ENCODE data around the gene SEL1L. TPM values are rescaled to one million over a fixed set of nuclear protein-coding genes. Genes with fewer than 3 reads are reported as not detected.

SEL1L gene
- polyA plus RNA-seq, 3 donors: 14.4 to 48.4 (median 42.5) TPM

DNA sequence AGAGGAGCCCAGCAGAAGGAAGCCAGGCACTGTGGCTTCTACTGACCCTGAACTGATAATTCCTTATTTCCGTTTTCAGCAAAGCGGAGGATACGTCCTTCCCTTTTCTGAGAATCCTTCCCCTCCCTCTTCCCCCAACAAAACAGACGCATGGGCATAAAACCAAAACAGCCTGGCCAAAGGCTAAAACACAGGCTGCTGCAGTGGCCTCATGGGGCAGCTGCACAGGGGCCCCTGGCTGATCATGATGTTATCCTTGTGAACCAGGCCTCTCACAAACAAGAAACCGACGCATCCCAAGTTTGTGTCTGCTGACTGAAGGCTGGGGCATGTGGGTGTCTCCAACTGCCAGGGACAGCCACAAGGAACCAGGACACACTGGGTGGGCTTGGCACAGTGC, 110.1 kb downstream of the SEL1L start:
- WGBS (ENCODE audit: insufficient coverage): 0% methylated on average over 6 of the region's 6 CpGs
- H3K9ac ChIP-seq (ENCODE audit: insufficient read depth, low read length, poor library complexity, severe bottlenecking): no peak overlapping the region
- Mint-ChIP-seq H3K4me3 (peak overlapping the region; percentile 54 to 79), H3K27ac (peak overlapping the region in 5 of 7 donors; percentile 45 to 81 (median 72)), H3K4me1 (peaks cover 45% of the 10 kb centered on the region), H3K36me3 (peaks cover 12 to 18% of the 10 kb centered on the region in 2 donors), H3K27me3 (ENCODE audit: low read depth in 3 of 3) (peaks cover 10 to 23% (median 21%) of the 10 kb centered on the region in 3 donors), H3K9me3 (peaks cover 5 to 23% (median 7%) of the 10 kb centered on the region in 7 donors)
- H3K4me2 ChIP-seq (replicated peaks; ENCODE audit: extremely low read depth, low read length, poor library complexity, severe bottlenecking): peak overlapping the region; percentile 64
- peak in 2 of 3 donors; percentile 32 to 45 for DNase-seq
- peak overlapping the region; percentile 13 for H2AFZ ChIP-seq (ENCODE audit: insufficient read depth, low read depth, low read length, poor library complexity, severe bottlenecking)
- H3K27ac ChIP-seq (ENCODE audit: low read depth in 1 of 2, low read length in 2 of 2): peak overlapping the region; percentile 1 to 21
- H3K9me3 ChIP-seq (replicated peaks in 1 of 2; ENCODE audit: control insufficient read depth in 1 of 2, insufficient read depth in 1 of 2, low read length in 2 of 2): no peaks in the 10 kb centered on the region
- H3K4me1 ChIP-seq (ENCODE audit: control insufficient read depth in 1 of 2, insufficient read depth in 2 of 2, low read length in 2 of 2): peaks cover 42 to 43% of the 10 kb centered on the region in 2 donors
- no peaks in the 10 kb centered on the region for H4K20me1 ChIP-seq (ENCODE audit: insufficient read depth, low read length)
- intact Hi-C loops (cut with micrococcal nuclease): no loop called here
- peaks cover 0 to 8% of the 10 kb centered on the region in 2 donors for H3K27me3 ChIP-seq (ENCODE audit: control insufficient read depth in 2 of 2, insufficient read depth in 2 of 2, low read length in 2 of 2)
- peak overlapping the region in 1 of 3 experiments; percentile 59 for H3K4me3 ChIP-seq (replicated peaks in 1 of 3; ENCODE audit: low read depth in 2 of 3, low read length in 3 of 3)
- TF ChIP-seq, protein P1, sequence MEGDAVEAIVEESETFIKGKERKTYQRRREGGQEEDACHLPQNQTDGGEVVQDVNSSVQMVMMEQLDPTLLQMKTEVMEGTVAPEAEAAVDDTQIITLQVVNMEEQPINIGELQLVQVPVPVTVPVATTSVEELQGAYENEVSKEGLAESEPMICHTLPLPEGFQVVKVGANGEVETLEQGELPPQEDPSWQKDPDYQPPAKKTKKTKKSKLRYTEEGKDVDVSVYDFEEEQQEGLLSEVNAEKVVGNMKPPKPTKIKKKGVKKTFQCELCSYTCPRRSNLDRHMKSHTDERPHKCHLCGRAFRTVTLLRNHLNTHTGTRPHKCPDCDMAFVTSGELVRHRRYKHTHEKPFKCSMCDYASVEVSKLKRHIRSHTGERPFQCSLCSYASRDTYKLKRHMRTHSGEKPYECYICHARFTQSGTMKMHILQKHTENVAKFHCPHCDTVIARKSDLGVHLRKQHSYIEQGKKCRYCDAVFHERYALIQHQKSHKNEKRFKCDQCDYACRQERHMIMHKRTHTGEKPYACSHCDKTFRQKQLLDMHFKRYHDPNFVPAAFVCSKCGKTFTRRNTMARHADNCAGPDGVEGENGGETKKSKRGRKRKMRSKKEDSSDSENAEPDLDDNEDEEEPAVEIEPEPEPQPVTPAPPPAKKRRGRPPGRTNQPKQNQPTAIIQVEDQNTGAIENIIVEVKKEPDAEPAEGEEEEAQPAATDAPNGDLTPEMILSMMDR (IDR thresholded peaks at IDR 0.05): no peak
- no peaks in the 10 kb centered on the region for H3K36me3 ChIP-seq (replicated peaks in 1 of 2; ENCODE audit: control insufficient read depth in 1 of 2, insufficient read depth in 2 of 2, low read length in 2 of 2)
- no peaks in the 10 kb centered on the region for H3K79me2 ChIP-seq (ENCODE audit: insufficient read depth, low read length)

Other genes with a start within 250 kb of the SEL1L start
- 1 to 10 TPM; 1.6 to 3.2 (median 2.1) TPM for gene STON2, start 133.5 kb downstream of the SEL1L start, polyA plus RNA-seq

Data from CD14-positive monocyte (primary cell).